Naive thymus-derived CD8-positive, alpha-beta T cell (primary cell): ENCODE results near the gene MYO3B. TPM values are rescaled to one million over a fixed set of nuclear protein-coding genes. Genes with fewer than 3 reads are reported as not detected.

Experiments
- ATAC-seq, 2 donors: fragments of 150-1000 bp; cut with Tn5 transposase in 1 of 2; sonication (Bioruptor Pico), chemical (Tn5 transposase) in 1 of 2; 1 replicate in 1 of 2; 2 replicates in 1 of 2; pipeline ENCODE4 v1.10.0; 2021; ENCODE audit warnings: mild to moderate bottlenecking in 2 of 2, moderate library complexity in 2 of 2
- POLR2A ChIA-PET: fragments of 350-600 bp; sonication (Branson Sonifier 250); formaldehyde crosslinking; loops from one replicate; lab custom pipeline; 2021; ENCODE audit warnings: antibody characterized with exemption; lab: Charles Lee
- DNase-seq, 10 donors: peaks; one replicate each; pipeline versions ENCODE4 v3.0.0 to v3.0.0-alpha.2; 2020 to 2022
- H3K27ac Mint-ChIP-seq, 10 donors: one replicate each; pipeline ENCODE4 v1.8.0; 2020 to 2022; ENCODE audit warnings: mild to moderate bottlenecking in 10 of 10, mixed read lengths in 10 of 10, moderate library complexity in 4 of 10, inconsistent platforms in 1 of 10
- H3K27me3 Mint-ChIP-seq, 5 donors: one replicate each; pipeline ENCODE4 v1.8.0; 2021 to 2022; ENCODE audit warnings: mixed read lengths in 5 of 5
- H3K36me3 Mint-ChIP-seq, 3 donors: one replicate each; pipeline ENCODE4 v1.8.0; 2020 to 2022; ENCODE audit warnings: mixed read lengths in 3 of 3, mild to moderate bottlenecking in 2 of 3, inconsistent platforms in 1 of 3
- H3K4me1 Mint-ChIP-seq, 4 donors: one replicate each; pipeline ENCODE4 v1.8.0; 2021 to 2022; ENCODE audit warnings: mixed read lengths in 4 of 4
- H3K4me3 Mint-ChIP-seq, 10 donors: one replicate each; pipeline ENCODE4 v1.8.0; 2020 to 2022; ENCODE audit warnings: mild to moderate bottlenecking in 10 of 10, mixed read lengths in 10 of 10, moderate library complexity in 6 of 10, inconsistent platforms in 1 of 10
- H3K9me3 Mint-ChIP-seq, 9 donors: one replicate each; pipeline ENCODE4 v1.8.0; 2020 to 2022; ENCODE audit warnings: mixed read lengths in 9 of 9, mild to moderate bottlenecking in 3 of 9, inconsistent platforms in 1 of 9, moderate library complexity in 1 of 9
- polyA plus RNA-seq, 3 donors: library from polyadenylated mRNA; unstranded; fragments of 300-500 nt; fragmentation: Illumina TruSeq; gene quantifications; one replicate each; pipeline ENCODE4 v1.2.3, GENCODE V29; 2021
- total RNA-seq, 8 experiments: library from RNA in 2 of 8; stranded (reverse) in 2 of 8; gene quantifications; one replicate each; pipeline ENCODE4 v1.2.3 and lab custom pipeline; 2021 to 2026

Gene MYO3B
- total and polyA plus RNA-seq, 5 experiments from 2014 or later, result not detected

GRCh38 chr2:170680172-170680941 is 502.4 kb downstream of the MYO3B start:
- POLR2A ChIA-PET, result no interaction called here
- no peak for DNase-seq
- Mint-ChIP-seq H3K4me3 (no peak overlapping the region), H3K9me3 (no peaks in the 10 kb centered on the region), H3K27me3 (peaks cover 0 to 13% (median 7%) of the 10 kb centered on the region in 5 donors), H3K4me1 (peaks cover 0 to 6% (median 4%) of the 10 kb centered on the region in 4 donors), H3K36me3 (no peaks in the 10 kb centered on the region), H3K27ac (no peak overlapping the region)
- ATAC-seq, result no peak

- Mint-ChIP-seq H3K36me3 (no peaks in the 10 kb centered on the region), H3K9me3 (no peaks in the 10 kb centered on the region), H3K27me3 (peaks cover 0 to 13% (median 7%) of the 10 kb centered on the region in 5 donors), H3K27ac (no peak overlapping the region), H3K4me3 (no peak overlapping the region), H3K4me1 (peaks cover 0 to 6% (median 4%) of the 10 kb centered on the region in 4 donors)
- POLR2A ChIA-PET, result no interaction called here
- ATAC-seq (no peak), DNase-seq (no peak)
Measured at GRCh38 chr2:170681311-170681710, 503.4 kb downstream of the MYO3B start.

DNA sequence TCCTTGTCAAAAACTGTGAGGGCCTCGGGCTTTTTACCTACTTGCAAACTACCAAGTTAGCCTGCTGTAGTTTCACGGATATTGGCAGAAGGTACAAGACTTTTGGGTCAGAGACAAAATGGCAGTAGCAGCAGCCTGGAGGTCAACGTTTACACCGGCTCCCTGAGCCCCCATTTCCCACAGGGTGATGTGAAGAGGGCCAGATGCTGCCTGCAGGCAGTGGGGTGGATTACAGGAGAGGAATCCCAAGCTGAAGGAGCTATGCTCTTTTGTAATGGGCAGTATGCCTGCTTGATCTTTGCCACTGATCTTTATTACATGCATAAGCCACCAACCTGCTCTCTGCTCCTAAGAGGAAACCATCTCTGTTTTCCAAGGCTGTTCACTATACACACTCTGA is 507.6 kb downstream of the MYO3B start:
- POLR2A ChIA-PET, result no interaction called here
- H3K27ac Mint-ChIP-seq, result no peak overlapping the region
- H3K9me3 Mint-ChIP-seq, result no peaks in the 10 kb centered on the region
- ATAC-seq, result no peak
- H3K36me3 Mint-ChIP-seq, result no peaks in the 10 kb centered on the region
- H3K27me3 Mint-ChIP-seq, result peaks cover 2 to 13% (median 10%) of the 10 kb centered on the region in 5 donors
- no peak for DNase-seq
- H3K4me1 Mint-ChIP-seq, result no peaks in the 10 kb centered on the region
- no peak overlapping the region for H3K4me3 Mint-ChIP-seq

- H3K27me3 Mint-ChIP-seq, result peaks cover 7 to 14% (median 7%) of the 10 kb centered on the region in 5 donors
- H3K9me3 Mint-ChIP-seq, result no peaks in the 10 kb centered on the region
- POLR2A ChIA-PET, result interaction anchor here (0.5 kb wide), 1 partner anchor 35 kb away, joined by 6 read pairs; no protein-coding TSS in a partner anchor
- peaks cover 0 to 2% (median 0%) of the 10 kb centered on the region in 4 donors for H3K4me1 Mint-ChIP-seq
- H3K4me3 Mint-ChIP-seq, result no peak overlapping the region
- DNase-seq, result no peak
- no peaks in the 10 kb centered on the region for H3K36me3 Mint-ChIP-seq
- no peak overlapping the region for H3K27ac Mint-ChIP-seq
- ATAC-seq, result no peak
Measured at GRCh38 chr2:170689481-170689880, 511.5 kb downstream of the MYO3B start.

DNA sequence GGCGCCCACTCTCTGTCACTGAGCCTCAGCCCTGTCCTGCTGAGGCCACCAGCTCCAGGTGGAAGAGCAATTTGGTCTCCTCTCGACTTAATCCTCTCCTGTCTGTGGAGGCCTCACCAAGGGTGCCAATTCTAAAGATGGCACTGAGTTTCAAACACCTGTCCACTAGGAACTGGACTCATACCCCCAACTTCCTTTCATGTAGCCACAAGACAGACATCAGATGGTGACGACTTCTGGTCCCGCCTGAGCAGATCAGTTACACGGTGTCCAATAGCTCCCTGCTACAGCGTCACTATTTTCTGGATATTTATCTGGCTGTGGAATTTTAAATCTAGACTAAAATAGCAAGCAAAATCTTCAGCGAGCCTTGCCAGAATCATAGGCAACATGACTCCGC is 512.7 kb downstream of the MYO3B start:
- ATAC-seq (no peak), DNase-seq (no peak)
- Mint-ChIP-seq H3K27me3 (peaks cover 7 to 14% (median 8%) of the 10 kb centered on the region in 5 donors), H3K4me3 (no peak overlapping the region), H3K4me1 (peaks cover 0 to 2% (median 0%) of the 10 kb centered on the region in 4 donors), H3K27ac (no peak overlapping the region), H3K9me3 (no peaks in the 10 kb centered on the region), H3K36me3 (no peaks in the 10 kb centered on the region)
- POLR2A ChIA-PET, result no interaction called here

GRCh38 chr2:170694316-170694715 is 516.4 kb downstream of the MYO3B start:
- no peak overlapping the region for H3K4me3 Mint-ChIP-seq
- H3K4me1 Mint-ChIP-seq, result peaks cover 0 to 2% (median 0%) of the 10 kb centered on the region in 4 donors
- POLR2A ChIA-PET, result no interaction called here
- ATAC-seq (no peak), DNase-seq (no peak)
- no peaks in the 10 kb centered on the region for H3K9me3 Mint-ChIP-seq
- no peaks in the 10 kb centered on the region for H3K36me3 Mint-ChIP-seq
- peaks cover 8 to 29% (median 11%) of the 10 kb centered on the region in 5 donors for H3K27me3 Mint-ChIP-seq
- no peak overlapping the region for H3K27ac Mint-ChIP-seq

GRCh38 chr2:170695521-170696410 is 517.8 kb downstream of the MYO3B start:
- H3K4me1 Mint-ChIP-seq, result peaks cover 0 to 2% (median 0%) of the 10 kb centered on the region in 4 donors
- H3K27me3 Mint-ChIP-seq, result peaks cover 10 to 35% (median 12%) of the 10 kb centered on the region in 5 donors
- H3K27ac Mint-ChIP-seq, result no peak overlapping the region
- H3K4me3 Mint-ChIP-seq, result no peak overlapping the region
- DNase-seq (no peak), ATAC-seq (no peak)
- no peaks in the 10 kb centered on the region for H3K9me3 Mint-ChIP-seq
- POLR2A ChIA-PET, result no interaction called here
- no peaks in the 10 kb centered on the region for H3K36me3 Mint-ChIP-seq

GRCh38 chr2:170696948-170697347 is 519.0 kb downstream of the MYO3B start:
- H3K4me3 Mint-ChIP-seq, result no peak overlapping the region
- no peaks in the 10 kb centered on the region for H3K36me3 Mint-ChIP-seq
- peaks cover 9 to 47% (median 13%) of the 10 kb centered on the region in 5 donors for H3K27me3 Mint-ChIP-seq

GRCh38 chr2:170701011-170701410 is 523.1 kb downstream of the MYO3B start:
- peaks cover 13 to 56% (median 22%) of the 10 kb centered on the region in 5 donors for H3K27me3 Mint-ChIP-seq
- no peak for ATAC-seq
- POLR2A ChIA-PET, result interaction anchor here (0.6 kb wide), 1 partner anchor 182 kb away, joined by 4 read pairs; no protein-coding TSS in a partner anchor
- no peak overlapping the region for H3K27ac Mint-ChIP-seq
- DNase-seq, result no peak
- H3K4me3 Mint-ChIP-seq, result no peak overlapping the region
- peaks cover 0 to 6% (median 5%) of the 10 kb centered on the region in 3 donors for H3K36me3 Mint-ChIP-seq
- H3K4me1 Mint-ChIP-seq, result no peaks in the 10 kb centered on the region
- H3K9me3 Mint-ChIP-seq, result peaks cover 0 to 19% (median 5%) of the 10 kb centered on the region in 9 donors

More at GRCh38 chr2:170696948-170697347, 519.0 kb downstream of the MYO3B start:
- Mint-ChIP-seq H3K27ac (no peak overlapping the region), H3K4me1 (no peaks in the 10 kb centered on the region), H3K9me3 (peaks cover 0 to 3% (median 0%) of the 10 kb centered on the region in 9 donors)
- POLR2A ChIA-PET, result no interaction called here
- ATAC-seq (no peak), DNase-seq (no peak)

- Mint-ChIP-seq H3K27me3 (peaks cover 18 to 54% (median 29%) of the 10 kb centered on the region in 5 donors), H3K4me3 (no peak overlapping the region), H3K9me3 (peaks cover 0 to 19% (median 5%) of the 10 kb centered on the region in 9 donors), H3K4me1 (peaks cover 2 to 8% (median 7%) of the 10 kb centered on the region in 4 donors), H3K27ac (no peak overlapping the region), H3K36me3 (peaks cover 0 to 6% (median 5%) of the 10 kb centered on the region in 3 donors)
- ATAC-seq (no peak), DNase-seq (no peak)
- POLR2A ChIA-PET, result no interaction called here
Measured at GRCh38 chr2:170703776-170704476, 526.0 kb downstream of the MYO3B start.
